T-helper 2 cell (primary cell): ENCODE results near the gene GSG1L2.

ENCODE experiments used
- DNase-seq, 5 experiments: peaks; one replicate each; pipeline versions ENCODE4 v3.0.0 to v3.0.0-alpha.2; 2012 to 2022
- total RNA-seq, 2 donors: gene quantifications; one replicate each; lab custom pipeline; 2026; lab: John Stamatoyannopoulos, UW

The GSG1L2 gene
- 0 reads per million in 2 donors for total RNA-seq

- DNase-seq, result no peak
Observed at GRCh38 chr17:9821921-9822320, at the start of gene GSG1L2. Gene GSG1L2 (minus strand): TSS chr17:9822079. CDS start chr17:9822071, 8 bp downstream.

GRCh38 chr17:9868552-9868951, 46.7 kb upstream of the GSG1L2 start:
- no peak for DNase-seq

GRCh38 chr17:9865586-9865985, 43.7 kb upstream of the GSG1L2 start:
- DNase-seq, result no peak

- no peak for DNase-seq
Observed at GRCh38 chr17:9862949-9863348, 41.1 kb upstream of the GSG1L2 start.

- DNase-seq, result no peak
Observed at GRCh38 chr17:9862220-9862619, 40.3 kb upstream of the GSG1L2 start.

- no peak for DNase-seq
Observed at GRCh38 chr17:9860851-9861250, 39.0 kb upstream of the GSG1L2 start.

- DNase-seq, result no peak
Observed at GRCh38 chr17:9859781-9860180, 37.9 kb upstream of the GSG1L2 start.

- DNase-seq, result no peak
Observed at GRCh38 chr17:9855036-9855435, 33.2 kb upstream of the GSG1L2 start.

- DNase-seq, result no peak
Observed at GRCh38 chr17:9854255-9854654, 32.4 kb upstream of the GSG1L2 start.

- DNase-seq, result no peak
Observed at GRCh38 chr17:9850151-9850550, 28.3 kb upstream of the GSG1L2 start.

- DNase-seq, result no peak
Observed at GRCh38 chr17:9845306-9845705, 23.4 kb upstream of the GSG1L2 start.

GRCh38 chr17:9844153-9844552, 22.3 kb upstream of the GSG1L2 start:
- DNase-seq, result no peak

- DNase-seq, result no peak
Observed at GRCh38 chr17:9843152-9844010, 21.5 kb upstream of the GSG1L2 start.

GRCh38 chr17:9842057-9842758, 20.3 kb upstream of the GSG1L2 start:
- no peak for DNase-seq

- DNase-seq, result no peak
Observed at GRCh38 chr17:9839433-9839832, 17.6 kb upstream of the GSG1L2 start.

- no peak for DNase-seq
Observed at GRCh38 chr17:9837551-9838471, 15.9 kb upstream of the GSG1L2 start.

GRCh38 chr17:9833922-9834321, 12.0 kb upstream of the GSG1L2 start:
- no peak for DNase-seq

- DNase-seq, result no peak
Observed at GRCh38 chr17:9830711-9831110, 8.8 kb upstream of the GSG1L2 start.

- DNase-seq, result no peak
Observed at GRCh38 chr17:9829343-9829742, 7.5 kb upstream of the GSG1L2 start.

GRCh38 chr17:9828296-9829295, 6.7 kb upstream of the GSG1L2 start:
- DNase-seq, result no peak

GRCh38 chr17:9825641-9826150, 3.8 kb upstream of the GSG1L2 start, which contains the start of gene GLP2R:
Gene GLP2R (plus strand): TSS chr17:9825924. CDS start chr17:9826064, 140 bp downstream.
- DNase-seq, result no peak
